ENCODE measurements around the gene INHBB.

Gene INHBB

GRCh38 chr2:120400551-120400950 is 54.6 kb downstream of the INHBB start:
- Histone ChIP-seq H3K36me3 (ENCODE audit: control insufficient read depth, insufficient read depth, low read length) (no peaks in the 10 kb centered on the region), H3K9ac (ENCODE audit: low read length) (no peak overlapping the region), H3K27me3 (ENCODE audit: control insufficient read depth, insufficient read depth, low read length) (peaks cover 6% of the 10 kb centered on the region), H3K4me1 (ENCODE audit: control insufficient read depth, insufficient read depth, low read length) (no peaks in the 10 kb centered on the region), H3K9me3 (ENCODE audit: control insufficient read depth, low read length) (no peaks in the 10 kb centered on the region), H3K4me3 (ENCODE audit: low read length) (no peak overlapping the region)
